Measurements from ENCODE around the gene RRP9. TPM values are rescaled to one million over a fixed set of nuclear protein-coding genes. Genes with fewer than 3 reads are reported as not detected.
"Not testable (repeated sequence)": the region's sequence is repeated elsewhere in the genome, so short reads cannot be mapped to it uniquely, and the experiment has no call there.

RRP9 gene
- total RNA-seq, 2 experiments from 2014 or later: 40.0 to 40.7 TPM

GRCh38 chr3:51930439-51930838, 11.3 kb downstream of the RRP9 start:
- no peak for ATAC-seq
- H3K4me1 Mint-ChIP-seq (ENCODE audit: low read depth): no peaks in the 10 kb centered on the region
- DNase-seq: no peak
- no peak for TF ChIP-seq CTCF (IDR thresholded peaks at IDR 0.05)
- H3K4me3 Mint-ChIP-seq: no peak overlapping the region
- POLR2A ChIA-PET: no interaction called here
- intact Hi-C loops (cut with micrococcal nuclease): no loop called here
- H3K27me3 Mint-ChIP-seq: no peaks in the 10 kb centered on the region
- CTCF ChIA-PET: no interaction called here
- no peaks in the 10 kb centered on the region for H3K9me3 Mint-ChIP-seq
- peaks cover 19% of the 10 kb centered on the region for H3K36me3 Mint-ChIP-seq (ENCODE audit: low read depth)
- no peak overlapping the region for H3K27ac Mint-ChIP-seq

DNA sequence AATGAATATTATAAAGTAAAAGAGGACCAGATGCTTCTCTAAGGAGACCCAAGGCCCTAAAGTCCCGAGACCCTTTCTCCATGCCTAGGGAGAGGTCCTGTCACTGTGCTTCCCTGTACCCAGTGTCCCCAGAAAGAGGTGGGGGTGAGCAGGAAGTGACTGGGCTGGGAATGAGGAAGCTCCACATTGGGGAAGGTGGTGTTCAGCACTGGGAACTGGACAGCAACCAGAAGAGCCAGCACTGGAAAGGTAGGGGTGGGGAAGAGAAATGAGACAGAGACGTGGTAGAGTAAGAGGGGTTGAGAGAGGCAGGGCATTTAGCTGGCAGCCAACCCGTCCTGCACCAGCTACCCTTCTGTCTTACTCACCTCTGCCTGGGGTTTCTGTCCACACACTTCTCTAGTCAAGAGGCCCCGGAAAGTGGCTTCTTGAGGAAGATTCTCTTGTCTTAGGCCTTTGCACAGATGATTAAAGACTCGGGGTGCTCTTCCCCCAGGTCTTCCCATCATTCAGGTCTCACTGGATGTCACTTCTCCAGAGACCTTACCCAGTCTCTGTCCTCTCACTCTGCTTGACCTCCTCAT, 12.2 kb downstream of the RRP9 start:
- TF ChIP-seq CTCF (IDR thresholded peaks at IDR 0.05): no peak
- DNase-seq: no peak
- Mint-ChIP-seq H3K4me1 (ENCODE audit: low read depth) (no peaks in the 10 kb centered on the region), H3K27ac (no peak overlapping the region), H3K4me3 (no peak overlapping the region), H3K9me3 (no peaks in the 10 kb centered on the region), H3K27me3 (no peaks in the 10 kb centered on the region), H3K36me3 (ENCODE audit: low read depth) (peaks cover 16% of the 10 kb centered on the region)
- ATAC-seq: no peak
- intact Hi-C loops (cut with micrococcal nuclease): no loop called here
- ChIA-PET POLR2A (interaction anchor here (0.8 kb wide), 1 partner anchor 36 kb away, joined by 3 read pairs; no protein-coding TSS in a partner anchor), CTCF (no interaction called here)

DNA sequence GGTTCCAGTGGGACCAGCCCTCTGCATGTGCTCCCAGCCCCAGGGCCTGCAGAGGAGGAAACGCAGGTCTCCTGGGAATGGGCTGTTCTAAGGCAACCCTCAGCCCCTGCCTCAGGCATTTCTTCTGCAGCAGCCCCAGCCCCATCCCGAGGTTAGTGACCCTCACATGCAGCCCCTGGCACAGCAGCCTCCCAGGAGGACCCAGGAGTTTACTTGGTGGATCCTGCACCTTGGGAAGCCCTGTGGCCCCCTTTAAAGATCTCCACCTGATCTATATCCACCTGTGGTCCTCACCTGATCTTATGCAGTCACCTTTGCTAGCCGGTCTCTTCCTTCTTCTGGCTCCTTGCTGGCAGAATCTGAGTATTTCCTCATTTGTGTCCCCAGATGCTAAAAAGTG, 12.7 kb downstream of the RRP9 start:
- CTCF ChIA-PET: not testable (repeated sequence)

DNA sequence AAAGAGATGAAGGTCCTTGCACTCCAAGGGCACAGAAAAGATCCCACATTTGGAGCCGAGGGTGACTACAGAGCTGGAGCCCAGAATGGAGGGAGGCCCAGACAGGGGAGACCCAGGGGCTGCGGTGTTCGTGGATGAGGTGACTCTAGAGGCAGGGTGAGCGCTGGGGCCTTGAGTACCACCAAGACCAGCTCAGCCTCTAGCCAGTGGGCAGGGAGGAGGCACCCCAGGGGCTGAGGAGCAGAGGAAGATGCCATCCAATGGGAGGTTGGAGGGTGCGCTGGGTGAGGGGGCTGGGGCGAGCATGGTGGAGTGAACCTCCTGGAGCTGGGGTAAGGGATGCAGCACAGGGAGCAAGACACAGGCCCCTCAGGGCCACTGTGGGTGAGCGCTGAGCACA, 13.3 kb downstream of the RRP9 start:
- ChIA-PET POLR2A (no interaction called here), CTCF (no interaction called here)
- ATAC-seq: no peak
- Mint-ChIP-seq H3K9me3 (no peaks in the 10 kb centered on the region), H3K4me3 (no peak overlapping the region), H3K4me1 (ENCODE audit: low read depth) (no peaks in the 10 kb centered on the region), H3K27ac (no peak overlapping the region), H3K36me3 (ENCODE audit: low read depth) (peaks cover 7% of the 10 kb centered on the region), H3K27me3 (no peaks in the 10 kb centered on the region)
- TF ChIP-seq CTCF (IDR thresholded peaks at IDR 0.05): no peak
- intact Hi-C loops (cut with micrococcal nuclease): no loop called here
- DNase-seq: no peak

More for the DNA sequence above, 12.7 kb downstream of the RRP9 start:
- intact Hi-C loops (cut with micrococcal nuclease); DNase-seq; H3K9me3 Mint-ChIP-seq; H3K27ac Mint-ChIP-seq; H3K4me1 Mint-ChIP-seq (ENCODE audit: low read depth); H3K27me3 Mint-ChIP-seq; ATAC-seq; H3K4me3 Mint-ChIP-seq: not testable (repeated sequence)
- H3K36me3 Mint-ChIP-seq (ENCODE audit: low read depth): peaks cover 11% of the 10 kb centered on the region
- POLR2A ChIA-PET: interaction anchor here (0.8 kb wide), 1 partner anchor 36 kb away, joined by 3 read pairs; no protein-coding TSS in a partner anchor

- H3K4me1 Mint-ChIP-seq (ENCODE audit: low read depth): no peaks in the 10 kb centered on the region
- ATAC-seq: no peak
- H3K27me3 Mint-ChIP-seq: no peaks in the 10 kb centered on the region
- CTCF ChIA-PET: no interaction called here
- POLR2A ChIA-PET: no interaction called here
- peaks cover 6% of the 10 kb centered on the region for H3K36me3 Mint-ChIP-seq (ENCODE audit: low read depth)
- DNase-seq: no peak
- TF ChIP-seq CTCF (IDR thresholded peaks at IDR 0.05): no peak
- no peak overlapping the region for H3K4me3 Mint-ChIP-seq
- intact Hi-C loops (cut with micrococcal nuclease): no loop called here
- H3K27ac Mint-ChIP-seq: no peak overlapping the region
- H3K9me3 Mint-ChIP-seq: no peaks in the 10 kb centered on the region
These were observed 14.4 kb downstream of the RRP9 start for GRCh38 chr3:51927061-51927977.
